Activated naive CD8-positive, alpha-beta T cell treated with anti-CD3 and anti-CD28 coated beads, Interleukin-2, amount 50 U/mL, for 24 hours (primary cell): ENCODE results near the gene LRRC36.

ENCODE experiments used
- ATAC-seq: fragments of 150-1000 bp; cut with Tn5 transposase; one replicate; pipeline ENCODE4 v1.10.0; 2021
- DNase-seq: peaks from one replicate; pipeline ENCODE4 v3.0.0; 2021
- H3K27ac Mint-ChIP-seq: one replicate; pipeline ENCODE4 v1.8.0; 2021; ENCODE audit warnings: mild to moderate bottlenecking, mixed read lengths
- H3K27me3 Mint-ChIP-seq: one replicate; pipeline ENCODE4 v1.8.0; 2021; ENCODE audit warnings: mixed read lengths
- H3K36me3 Mint-ChIP-seq: one replicate; pipeline ENCODE4 v1.8.0; 2021; ENCODE audit warnings: low read depth, mixed read lengths
- H3K4me1 Mint-ChIP-seq: one replicate; pipeline ENCODE4 v1.8.0; 2021; ENCODE audit warnings: mixed read lengths
- H3K4me3 Mint-ChIP-seq: one replicate; pipeline ENCODE4 v1.8.0; 2021; ENCODE audit warnings: mild to moderate bottlenecking, moderate library complexity, mixed read lengths
- H3K9me3 Mint-ChIP-seq: one replicate; pipeline ENCODE4 v1.8.0; 2021; ENCODE audit warnings: mixed read lengths

LRRC36 gene

DNA sequence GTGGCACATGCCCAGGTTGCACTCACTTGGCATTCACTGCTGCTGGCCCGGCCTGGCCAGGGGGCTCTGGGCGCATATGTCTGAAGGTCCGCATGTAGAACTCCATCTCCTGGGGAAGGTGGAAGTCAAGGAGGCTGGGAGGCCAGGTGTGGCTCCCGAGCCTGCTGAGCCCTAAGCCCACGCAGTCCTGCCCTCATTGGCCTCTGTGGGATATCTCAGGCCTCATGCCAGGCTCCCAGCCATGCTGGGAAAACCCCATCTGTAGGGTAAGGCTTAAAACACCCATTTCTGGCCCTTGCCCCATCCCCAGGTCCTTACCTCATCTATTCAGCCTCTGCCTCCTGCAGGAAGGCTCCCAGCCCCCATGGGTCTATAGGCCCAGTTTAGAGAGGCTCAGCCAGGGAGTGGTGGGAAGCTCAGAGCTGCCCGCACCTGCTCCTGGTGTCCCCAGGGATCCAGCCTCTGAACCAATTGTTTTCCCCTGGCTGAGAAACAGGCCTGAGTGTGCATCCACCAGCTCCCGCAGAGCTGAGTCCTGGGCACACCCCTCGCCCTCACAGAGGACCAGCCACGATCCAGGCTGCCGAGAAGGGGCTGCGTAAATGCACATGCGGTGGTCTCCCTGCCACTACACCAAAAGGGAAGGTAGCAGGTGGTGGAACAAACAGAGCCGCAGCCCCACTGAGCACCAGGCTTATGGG lies 69.0 kb downstream of the LRRC36 start:
- H3K27ac Mint-ChIP-seq: no peak overlapping the region
- no peaks in the 10 kb centered on the region for H3K9me3 Mint-ChIP-seq
- H3K4me3 Mint-ChIP-seq: no peak overlapping the region
- peaks cover 4% of the 10 kb centered on the region for H3K4me1 Mint-ChIP-seq
- peaks cover 32% of the 10 kb centered on the region for H3K27me3 Mint-ChIP-seq
- no peaks in the 10 kb centered on the region for H3K36me3 Mint-ChIP-seq
- ATAC-seq: no peak
- DNase-seq: no peak

DNA sequence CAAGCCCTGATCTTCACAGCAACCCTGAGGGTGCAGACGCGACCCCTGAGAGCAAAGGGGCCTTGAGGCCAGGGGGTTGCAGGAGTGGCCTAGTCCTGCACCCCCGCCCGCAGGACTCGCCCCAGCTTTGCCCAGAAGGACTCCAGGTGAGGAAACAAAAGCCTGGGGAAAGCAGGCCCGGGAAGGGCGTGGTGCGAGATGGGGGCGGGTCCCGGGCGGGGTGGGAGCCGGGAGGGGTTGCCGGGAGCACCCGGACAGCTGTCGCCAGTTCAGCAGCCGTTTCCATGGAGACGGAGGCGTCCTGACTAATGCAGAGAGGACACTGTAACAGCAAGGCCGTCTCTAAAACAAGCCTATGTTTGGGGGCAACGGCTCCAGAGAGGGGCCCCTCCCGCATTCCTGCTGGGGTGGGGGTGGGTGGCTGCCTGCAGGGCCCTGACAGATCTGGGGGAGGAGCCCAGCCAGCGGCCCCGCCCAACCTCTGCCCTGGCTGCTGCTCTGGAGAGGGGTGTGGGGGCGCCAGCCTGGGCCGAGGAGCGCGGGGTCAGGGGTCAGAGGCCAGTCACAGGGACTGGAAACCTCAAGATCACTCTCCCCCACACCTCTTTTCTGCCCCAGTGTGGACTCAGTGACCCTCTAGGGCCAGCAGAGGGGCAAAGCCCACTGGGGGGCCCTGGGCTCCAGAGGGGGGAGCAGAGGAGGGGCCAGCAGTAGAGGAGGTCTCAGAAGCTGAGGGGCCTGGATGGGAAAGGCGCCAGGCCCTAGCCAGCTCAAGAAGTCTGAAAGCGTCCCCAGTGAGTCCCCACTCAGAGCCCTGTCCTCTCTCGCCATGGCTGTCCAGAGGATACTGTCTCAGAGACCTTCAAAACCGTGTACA lies 69.8 kb downstream of the LRRC36 start:
- H3K27ac Mint-ChIP-seq: no peak overlapping the region
- DNase-seq (no peak), ATAC-seq (no peak)
- no peaks in the 10 kb centered on the region for H3K36me3 Mint-ChIP-seq
- peaks cover 4% of the 10 kb centered on the region for H3K4me1 Mint-ChIP-seq
- H3K4me3 Mint-ChIP-seq: no peak overlapping the region
- peaks cover 31% of the 10 kb centered on the region for H3K27me3 Mint-ChIP-seq
- H3K9me3 Mint-ChIP-seq: no peaks in the 10 kb centered on the region

DNA sequence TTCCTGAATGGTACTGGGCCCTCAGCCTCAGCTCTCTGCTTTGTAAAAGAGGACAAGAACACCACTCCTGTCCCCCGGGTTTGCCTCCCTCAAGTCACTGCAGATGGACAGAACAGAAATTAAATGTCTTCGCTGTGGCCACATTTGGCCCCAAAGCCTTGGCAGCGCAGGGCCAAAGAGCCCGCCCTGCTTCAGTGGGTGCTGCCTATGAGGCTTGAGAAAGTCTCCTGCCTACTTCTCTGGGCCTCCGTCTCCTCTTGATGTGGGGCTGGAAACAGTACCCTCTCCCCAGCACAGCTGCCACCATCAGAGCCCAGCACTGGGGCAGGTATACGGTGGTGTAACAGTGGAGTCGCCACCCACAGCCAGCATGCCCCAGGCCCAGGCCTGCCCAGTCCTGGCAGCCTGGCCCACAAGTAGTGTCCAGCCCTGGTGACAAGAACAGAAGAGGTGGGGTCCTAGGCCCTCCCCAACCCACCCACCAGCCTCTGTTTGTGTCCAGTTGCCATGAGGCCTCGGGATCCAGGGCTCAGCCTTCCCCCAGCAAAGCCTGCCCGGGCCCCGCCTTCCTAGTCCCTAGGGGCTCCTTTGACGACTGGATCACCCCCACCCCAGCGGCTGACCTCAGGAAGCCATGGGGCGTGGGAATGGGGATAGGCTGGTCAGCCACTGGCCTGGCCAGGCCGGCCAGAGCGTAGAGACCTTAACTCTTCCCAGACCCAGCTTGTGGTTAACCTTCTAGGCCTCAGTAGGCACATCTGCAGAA lies 70.6 kb downstream of the LRRC36 start:
- DNase-seq (no peak), ATAC-seq (no peak)
- H3K27ac Mint-ChIP-seq: no peak overlapping the region
- H3K36me3 Mint-ChIP-seq: no peaks in the 10 kb centered on the region
- H3K4me1 Mint-ChIP-seq: peaks cover 4% of the 10 kb centered on the region
- H3K4me3 Mint-ChIP-seq: no peak overlapping the region
- H3K9me3 Mint-ChIP-seq: no peaks in the 10 kb centered on the region
- peaks cover 27% of the 10 kb centered on the region for H3K27me3 Mint-ChIP-seq

DNA sequence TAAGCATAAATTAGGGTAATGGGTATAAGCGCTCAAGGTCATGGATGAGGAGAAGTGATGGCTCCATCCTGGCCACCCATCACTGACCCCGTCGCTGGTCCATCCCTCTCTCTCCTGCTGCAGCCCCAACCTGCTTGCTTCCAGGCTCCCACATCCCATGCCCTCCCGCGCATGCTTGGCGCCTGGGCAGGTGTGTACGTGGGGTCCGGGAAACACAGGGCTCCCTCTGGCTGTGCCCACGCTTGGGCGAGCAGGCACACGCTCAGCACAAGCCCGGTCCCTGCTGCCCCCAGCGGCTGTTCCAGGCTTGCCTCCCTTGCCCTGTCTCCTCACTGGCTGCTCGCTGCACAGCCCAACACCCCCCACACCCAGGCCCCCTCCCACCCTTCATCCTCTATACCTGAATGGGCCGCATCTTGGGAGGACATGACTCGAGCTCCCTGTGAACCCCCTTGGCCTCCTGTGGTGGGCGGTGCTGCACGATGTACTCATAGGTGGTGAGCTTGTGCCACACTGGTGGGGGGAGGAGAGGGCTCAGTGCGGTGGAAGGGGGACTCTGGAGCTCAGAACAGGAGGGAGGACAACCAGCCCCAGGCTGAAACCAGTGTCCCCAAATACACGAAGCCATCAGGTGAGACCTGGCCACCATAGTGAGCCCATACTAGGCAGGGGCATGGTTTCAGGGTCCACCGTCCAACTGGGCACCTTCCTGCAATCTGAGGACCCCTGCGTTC lies 71.4 kb downstream of the LRRC36 start:
- Mint-ChIP-seq H3K27ac (no peak overlapping the region), H3K27me3 (peaks cover 21% of the 10 kb centered on the region), H3K9me3 (no peaks in the 10 kb centered on the region), H3K36me3 (no peaks in the 10 kb centered on the region), H3K4me3 (no peak overlapping the region), H3K4me1 (peaks cover 4% of the 10 kb centered on the region)
- ATAC-seq (no peak), DNase-seq (no peak)

DNA sequence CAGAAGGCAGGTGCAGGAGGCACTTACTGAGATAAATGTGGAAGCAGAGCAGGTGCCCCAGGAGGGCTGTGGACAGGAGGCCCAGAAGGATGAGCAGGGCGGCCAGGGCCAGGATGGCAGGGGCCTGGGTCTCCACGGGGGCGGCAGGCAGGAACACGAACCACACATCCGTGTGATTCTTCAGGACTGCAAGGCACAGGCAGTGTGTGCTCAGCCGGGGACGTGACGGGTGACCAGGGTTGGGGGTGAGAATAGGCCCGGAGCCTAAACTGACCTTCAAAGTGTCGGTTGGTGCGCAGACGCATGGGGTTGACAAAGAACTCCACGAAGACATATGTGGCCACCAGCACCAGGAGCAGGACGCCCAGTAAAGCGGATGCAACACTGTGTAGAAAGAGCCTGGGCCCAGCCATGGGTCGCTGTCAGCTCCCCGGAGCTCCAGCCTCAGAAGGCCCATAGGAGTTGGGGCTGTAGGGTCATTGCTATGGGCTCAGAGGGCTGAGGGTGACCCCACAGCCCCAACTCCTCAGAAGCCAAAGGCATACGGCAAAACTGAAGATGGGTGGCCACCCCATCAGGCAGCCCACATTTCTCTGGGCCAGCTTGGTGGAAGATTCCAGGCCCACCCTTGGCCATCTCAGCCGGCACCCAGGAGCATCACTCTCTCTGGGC lies 72.1 kb downstream of the LRRC36 start:
- Mint-ChIP-seq H3K36me3 (no peaks in the 10 kb centered on the region), H3K27me3 (peaks cover 22% of the 10 kb centered on the region), H3K27ac (no peak overlapping the region), H3K9me3 (no peaks in the 10 kb centered on the region), H3K4me1 (peaks cover 4% of the 10 kb centered on the region), H3K4me3 (no peak overlapping the region)
- ATAC-seq (no peak), DNase-seq (no peak)

DNA sequence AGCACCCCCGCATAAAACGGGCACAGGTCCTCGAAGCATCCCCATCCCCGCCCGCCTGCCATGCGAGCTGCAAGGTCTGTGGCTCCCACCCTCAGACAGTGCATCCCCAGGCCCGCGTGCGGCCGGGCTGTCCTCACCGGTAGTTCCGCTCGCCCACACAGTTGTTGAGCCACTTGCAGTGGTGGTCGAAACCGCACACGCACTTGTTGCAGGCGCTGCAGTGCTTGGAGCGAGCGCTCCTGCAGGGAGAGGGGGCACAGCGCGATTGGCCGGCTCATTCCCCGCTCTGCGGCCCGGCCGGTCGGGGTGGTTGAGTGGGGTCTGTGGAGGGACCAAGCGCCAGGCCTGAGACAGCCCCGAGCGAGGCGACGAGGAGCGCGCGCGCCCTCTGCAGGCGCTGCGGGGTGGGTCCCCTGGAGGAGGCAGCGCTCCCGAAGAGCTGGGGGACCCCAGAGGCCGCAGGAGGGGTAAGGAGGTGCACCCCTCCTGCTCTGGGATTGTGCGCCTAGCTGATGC lies 72.7 kb downstream of the LRRC36 start:
- Mint-ChIP-seq H3K4me3 (no peak overlapping the region), H3K36me3 (no peaks in the 10 kb centered on the region), H3K27me3 (peaks cover 16% of the 10 kb centered on the region), H3K9me3 (no peaks in the 10 kb centered on the region), H3K4me1 (peaks cover under 1% of the 10 kb centered on the region), H3K27ac (no peak overlapping the region)
- ATAC-seq: peak; percentile 71
- peak; percentile 70 for DNase-seq

DNA sequence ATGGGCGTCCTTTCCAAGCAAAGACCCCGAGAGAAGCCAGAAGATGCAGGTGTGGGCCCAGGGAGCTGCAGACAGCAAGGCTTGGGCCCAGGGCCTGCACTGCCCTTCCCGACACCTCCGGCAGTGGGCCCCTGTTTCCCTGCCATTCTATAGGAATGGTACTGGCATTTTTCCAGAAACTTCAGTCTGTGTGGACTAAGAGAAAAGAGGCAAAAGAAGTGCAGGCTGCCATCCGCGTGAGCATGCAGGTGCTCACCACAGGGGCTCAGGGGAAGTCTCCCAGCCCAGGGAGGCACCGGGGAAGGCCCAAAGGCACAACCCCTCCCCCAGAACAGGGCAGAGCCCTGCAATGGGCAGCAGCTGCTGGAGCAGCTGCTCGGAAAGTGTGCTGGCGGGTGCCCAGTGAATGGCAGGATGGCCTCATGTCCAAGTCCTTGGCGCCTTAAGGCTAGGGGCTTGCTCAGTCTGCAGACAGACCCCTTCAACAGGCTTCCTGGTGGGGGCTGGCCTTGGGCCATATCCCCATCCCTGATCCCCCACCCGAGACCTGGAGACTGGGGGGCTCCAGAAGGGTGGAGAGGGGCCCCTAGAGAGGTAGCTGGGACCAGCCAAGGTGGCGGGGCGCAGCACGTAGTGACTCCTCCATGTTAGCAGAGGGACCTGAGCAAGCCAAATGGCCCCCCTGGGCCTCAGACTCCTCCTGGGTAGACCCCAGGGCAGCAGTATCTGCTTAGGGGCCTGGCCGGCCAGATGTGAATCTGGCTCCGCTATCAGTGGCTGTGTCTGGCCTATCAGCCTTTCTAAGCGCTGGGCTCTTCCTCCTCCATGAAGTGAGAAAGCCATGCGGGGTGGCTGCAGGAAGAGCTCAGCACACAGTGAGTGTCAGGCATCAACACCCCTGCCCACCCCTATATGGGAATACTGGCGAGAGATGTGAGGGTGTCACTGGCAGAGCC lies 73.4 kb downstream of the LRRC36 start:
- H3K27ac Mint-ChIP-seq: no peak overlapping the region
- ATAC-seq: no peak
- no peaks in the 10 kb centered on the region for H3K36me3 Mint-ChIP-seq
- no peak for DNase-seq
- no peaks in the 10 kb centered on the region for H3K4me1 Mint-ChIP-seq
- H3K27me3 Mint-ChIP-seq: peaks cover 12% of the 10 kb centered on the region
- H3K9me3 Mint-ChIP-seq: no peaks in the 10 kb centered on the region
- H3K4me3 Mint-ChIP-seq: no peak overlapping the region

DNA sequence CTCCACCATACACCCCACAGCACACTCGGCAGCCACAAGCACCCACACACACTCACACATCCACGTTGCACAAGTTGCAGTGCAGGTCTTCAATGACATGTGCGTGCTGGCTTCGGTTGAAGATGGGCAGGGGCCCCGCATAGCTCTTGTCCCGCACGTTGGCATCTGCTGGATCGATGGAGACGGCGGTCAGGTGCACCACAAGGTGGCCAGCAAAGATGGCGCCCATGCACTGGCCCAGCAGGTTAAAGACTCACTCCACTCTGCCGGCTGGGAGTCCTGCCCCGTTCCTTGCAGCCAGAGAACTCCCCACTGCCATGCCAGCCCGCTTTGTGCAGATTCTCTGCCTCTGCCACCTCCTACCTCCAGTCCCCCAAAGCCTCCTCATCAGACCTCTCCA lies 74.3 kb downstream of the LRRC36 start:
- H3K27me3 Mint-ChIP-seq: peaks cover 3% of the 10 kb centered on the region
- H3K4me1 Mint-ChIP-seq: no peaks in the 10 kb centered on the region
- H3K36me3 Mint-ChIP-seq: no peaks in the 10 kb centered on the region
- no peak overlapping the region for H3K27ac Mint-ChIP-seq
- H3K9me3 Mint-ChIP-seq: no peaks in the 10 kb centered on the region
- no peak overlapping the region for H3K4me3 Mint-ChIP-seq
- ATAC-seq (no peak), DNase-seq (no peak)

DNA sequence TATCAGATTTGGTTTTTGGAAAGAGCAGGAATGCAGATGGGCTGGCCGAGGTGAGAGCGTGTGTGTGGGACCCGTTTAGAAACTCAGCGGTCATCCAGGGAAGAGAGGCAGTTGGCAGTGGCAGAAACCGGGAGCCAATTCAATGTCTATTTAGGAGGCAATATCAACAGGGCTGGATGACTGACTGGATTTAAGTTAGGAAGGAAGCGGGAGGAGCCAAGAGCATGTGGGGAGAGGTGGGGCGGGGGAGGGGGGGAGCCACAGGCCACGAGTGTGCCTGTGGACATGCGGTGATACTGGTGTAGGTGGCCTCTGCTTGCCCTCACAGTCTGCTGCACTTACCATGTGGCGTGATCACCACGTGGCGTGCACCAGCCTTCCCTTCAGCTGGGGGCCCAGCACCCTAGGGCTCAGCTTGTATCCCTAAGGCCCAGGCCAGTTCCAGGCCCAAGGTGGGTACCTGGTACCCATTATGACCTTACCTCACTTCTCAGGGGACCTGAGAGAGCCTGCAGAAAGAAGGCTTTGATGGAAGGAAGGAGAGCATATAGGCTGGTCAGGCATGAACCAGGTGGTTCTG lies 77.5 kb downstream of the LRRC36 start:
- Mint-ChIP-seq H3K36me3 (no peaks in the 10 kb centered on the region), H3K4me3 (no peak overlapping the region), H3K27ac (no peak overlapping the region), H3K4me1 (no peaks in the 10 kb centered on the region), H3K9me3 (no peaks in the 10 kb centered on the region), H3K27me3 (peaks cover 6% of the 10 kb centered on the region)
- no peak for DNase-seq
- ATAC-seq: no peak

DNA sequence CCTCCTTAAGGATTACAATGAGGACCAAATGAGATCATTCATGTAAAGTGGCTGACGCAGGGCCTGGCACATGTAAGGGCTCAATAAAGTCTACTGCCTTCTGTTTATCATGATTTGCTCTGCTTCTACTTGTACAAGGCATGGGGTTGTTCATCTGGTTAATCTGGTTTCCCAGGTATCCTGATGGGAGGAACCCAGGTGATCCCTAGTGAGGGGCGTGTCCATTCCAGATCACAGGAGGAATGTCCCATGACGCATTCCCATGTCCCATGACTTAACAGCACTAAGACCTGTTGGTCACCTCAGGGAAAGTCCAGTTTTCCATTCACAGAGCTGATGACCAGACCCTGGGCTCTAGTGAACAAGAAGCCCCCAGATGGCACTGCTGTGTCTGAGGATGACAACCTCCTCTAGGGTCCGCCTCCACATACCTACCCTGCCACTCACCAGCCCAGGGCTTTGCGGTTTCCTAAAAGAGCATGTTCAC lies 78.2 kb downstream of the LRRC36 start:
- Mint-ChIP-seq H3K4me1 (no peaks in the 10 kb centered on the region), H3K27me3 (peaks cover 9% of the 10 kb centered on the region), H3K36me3 (no peaks in the 10 kb centered on the region), H3K27ac (no peak overlapping the region), H3K4me3 (no peak overlapping the region), H3K9me3 (no peaks in the 10 kb centered on the region)
- ATAC-seq (no peak), DNase-seq (no peak)

DNA sequence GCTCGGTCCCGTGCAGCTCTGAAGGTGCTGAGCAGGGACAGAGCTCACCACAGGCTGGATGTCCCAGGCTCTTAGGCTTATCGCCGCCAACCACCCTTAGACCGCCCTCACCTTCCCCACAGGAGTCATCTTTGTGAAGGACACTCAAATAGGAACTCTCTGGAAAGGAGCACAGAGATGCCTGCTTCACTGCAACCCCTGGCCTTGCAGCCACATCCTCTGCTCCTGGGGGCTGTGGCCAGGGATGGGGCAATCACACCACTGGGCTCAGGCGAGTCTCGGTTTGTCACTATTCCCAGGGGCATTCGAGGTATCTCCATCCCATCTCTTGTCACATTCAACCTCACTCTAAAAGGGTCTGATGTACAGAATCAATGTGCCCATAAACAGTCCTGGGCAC lies 78.7 kb downstream of the LRRC36 start:
- H3K36me3 Mint-ChIP-seq: no peaks in the 10 kb centered on the region
- no peak overlapping the region for H3K27ac Mint-ChIP-seq
- H3K9me3 Mint-ChIP-seq: no peaks in the 10 kb centered on the region
- peaks cover 9% of the 10 kb centered on the region for H3K27me3 Mint-ChIP-seq
- no peaks in the 10 kb centered on the region for H3K4me1 Mint-ChIP-seq
- no peak for DNase-seq
- no peak for ATAC-seq
- H3K4me3 Mint-ChIP-seq: no peak overlapping the region

DNA sequence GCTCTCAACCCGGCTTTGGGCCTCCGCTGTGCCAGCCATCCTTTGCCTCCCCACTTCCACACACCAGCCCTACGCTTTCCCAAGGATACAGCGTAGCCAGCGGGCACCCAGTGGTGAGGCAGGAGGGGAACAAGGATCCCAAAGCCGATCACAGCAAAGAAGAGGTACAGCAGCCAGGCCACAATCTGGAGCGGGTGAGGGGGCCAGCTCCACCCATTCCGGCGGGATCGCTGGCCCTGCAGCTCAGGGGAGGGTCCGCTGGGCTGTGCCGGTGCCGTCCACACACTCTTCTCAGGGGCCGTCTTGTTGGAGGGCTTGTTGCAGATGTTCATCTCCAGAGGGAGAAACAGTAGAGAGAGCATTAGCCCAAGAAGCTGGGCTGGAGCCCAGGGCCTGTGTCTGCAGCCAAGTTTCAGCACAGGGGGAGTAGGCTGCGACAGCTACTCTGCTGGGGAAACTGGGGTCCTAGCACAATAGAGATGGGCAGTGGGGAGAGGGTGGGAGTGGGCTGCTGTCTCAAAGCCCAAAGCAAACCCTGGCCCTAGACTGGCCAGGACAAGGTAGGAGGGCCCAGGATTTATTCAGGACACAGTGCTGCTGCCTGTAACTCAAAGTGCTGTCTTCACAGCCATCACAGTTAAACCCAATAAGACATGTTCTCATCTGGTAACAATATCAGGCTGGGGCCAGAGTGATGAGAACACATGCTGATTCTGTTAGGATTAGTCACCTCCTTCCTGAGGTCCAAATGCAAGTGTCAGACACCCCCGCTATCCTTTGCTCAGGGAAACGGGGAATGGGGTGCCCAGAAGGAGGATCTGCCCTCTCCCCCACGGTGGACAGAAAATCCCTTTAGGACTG lies 79.7 kb downstream of the LRRC36 start:
- peaks cover 9% of the 10 kb centered on the region for H3K27me3 Mint-ChIP-seq
- H3K27ac Mint-ChIP-seq: no peak overlapping the region
- H3K36me3 Mint-ChIP-seq: no peaks in the 10 kb centered on the region
- no peak for ATAC-seq
- H3K4me3 Mint-ChIP-seq: no peak overlapping the region
- no peaks in the 10 kb centered on the region for H3K9me3 Mint-ChIP-seq
- DNase-seq: no peak
- H3K4me1 Mint-ChIP-seq: no peaks in the 10 kb centered on the region
